ENCODE data around the gene UBE3B. TPM values are rescaled to one million over a fixed set of nuclear protein-coding genes. Genes with fewer than 3 reads are reported as not detected.

The UBE3B gene
- total and polyA plus RNA-seq, 4 experiments from 2014 or later = 24.0 to 58.1 (median 40.1) TPM

GRCh38 chr12:109535863-109536250, 58.4 kb downstream of the UBE3B start:
- intact Hi-C loops (cut with micrococcal nuclease) = no loop called here
- POLR2A ChIA-PET (ENCODE audit: partially characterized antibody) = no interaction called here
- H3K36me3 ChIP-seq (ENCODE audit: insufficient read depth, low read length) = peaks cover 5% of the 10 kb centered on the region
- H3K4me3 ChIP-seq (ENCODE audit: low read length in 2 of 2) = no peak overlapping the region
- H3K27me3 ChIP-seq (ENCODE audit: insufficient read depth, low read length) = no peaks in the 10 kb centered on the region
- CTCF ChIA-PET (ENCODE audit: partially characterized antibody) = no interaction called here
- H3K27me3 Mint-ChIP-seq = no peaks in the 10 kb centered on the region
- no peak overlapping the region for H3K27ac ChIP-seq (ENCODE audit: low read depth, low read length)
- H3K9me3 ChIP-seq (ENCODE audit: control insufficient read depth in 1 of 2, low read length in 2 of 2) = no peaks in the 10 kb centered on the region
- no peaks in the 10 kb centered on the region for H3K4me1 ChIP-seq (ENCODE audit: insufficient read depth, low read length)
- H3K4me3 Mint-ChIP-seq = no peak overlapping the region
- H3K4me1 Mint-ChIP-seq = no peaks in the 10 kb centered on the region
- peaks cover 20 to 33% of the 10 kb centered on the region in 2 donors for H3K36me3 Mint-ChIP-seq
- no peak overlapping the region for H3K27ac Mint-ChIP-seq
- no peak for DNase-seq
- H3K9me3 Mint-ChIP-seq = no peaks in the 10 kb centered on the region

- ChIA-PET POLR2A (ENCODE audit: partially characterized antibody) (no interaction called here), CTCF (ENCODE audit: partially characterized antibody) (no interaction called here)
- H3K9me3 ChIP-seq (ENCODE audit: control insufficient read depth in 1 of 2, low read length in 2 of 2) = no peaks in the 10 kb centered on the region
- DNase-seq = no peak
- intact Hi-C loops (cut with micrococcal nuclease) = no loop called here
- H3K4me1 ChIP-seq (ENCODE audit: insufficient read depth, low read length) = no peaks in the 10 kb centered on the region
- H3K27ac Mint-ChIP-seq = no peak overlapping the region
- H3K27ac ChIP-seq (ENCODE audit: low read depth, low read length) = no peak overlapping the region
- H3K27me3 Mint-ChIP-seq = no peaks in the 10 kb centered on the region
- H3K27me3 ChIP-seq (ENCODE audit: insufficient read depth, low read length) = no peaks in the 10 kb centered on the region
- peaks cover 2% of the 10 kb centered on the region for H3K36me3 ChIP-seq (ENCODE audit: insufficient read depth, low read length)
- peaks cover 11 to 23% of the 10 kb centered on the region in 2 donors for H3K36me3 Mint-ChIP-seq
- no peak overlapping the region for H3K4me3 Mint-ChIP-seq
- no peaks in the 10 kb centered on the region for H3K4me1 Mint-ChIP-seq
- no peak overlapping the region for H3K4me3 ChIP-seq (ENCODE audit: low read length in 2 of 2)
- no peaks in the 10 kb centered on the region for H3K9me3 Mint-ChIP-seq
Measured at GRCh38 chr12:109537136-109537535, 59.7 kb downstream of the UBE3B start.

GRCh38 chr12:109538191-109538863, 60.9 kb downstream of the UBE3B start:
- no peak overlapping the region for H3K27ac Mint-ChIP-seq
- no peaks in the 10 kb centered on the region for H3K9me3 Mint-ChIP-seq
- Histone ChIP-seq H3K36me3 (ENCODE audit: insufficient read depth, low read length) (no peaks in the 10 kb centered on the region), H3K4me1 (ENCODE audit: insufficient read depth, low read length) (no peaks in the 10 kb centered on the region), H3K4me3 (ENCODE audit: low read length in 2 of 2) (no peak overlapping the region), H3K27me3 (ENCODE audit: insufficient read depth, low read length) (no peaks in the 10 kb centered on the region), H3K27ac (ENCODE audit: low read depth, low read length) (no peak overlapping the region), H3K9me3 (ENCODE audit: control insufficient read depth in 1 of 2, low read length in 2 of 2) (no peaks in the 10 kb centered on the region)
- H3K4me1 Mint-ChIP-seq = no peaks in the 10 kb centered on the region
- no peak overlapping the region for H3K4me3 Mint-ChIP-seq
- ChIA-PET POLR2A (ENCODE audit: partially characterized antibody) (no interaction called here), CTCF (ENCODE audit: partially characterized antibody) (no interaction called here)
- intact Hi-C loops (cut with micrococcal nuclease) = no loop called here
- no peaks in the 10 kb centered on the region for H3K27me3 Mint-ChIP-seq
- H3K36me3 Mint-ChIP-seq = peaks cover 4 to 16% of the 10 kb centered on the region in 2 donors
- no peak for DNase-seq

GRCh38 chr12:109539508-109539907, 62.1 kb downstream of the UBE3B start:
- CTCF ChIA-PET (ENCODE audit: partially characterized antibody) = no interaction called here
- Histone ChIP-seq H3K36me3 (ENCODE audit: insufficient read depth, low read length) (no peaks in the 10 kb centered on the region), H3K4me1 (ENCODE audit: insufficient read depth, low read length) (peaks cover under 1% of the 10 kb centered on the region), H3K4me3 (ENCODE audit: low read length in 2 of 2) (no peak overlapping the region), H3K27ac (ENCODE audit: low read depth, low read length) (no peak overlapping the region), H3K9me3 (ENCODE audit: control insufficient read depth in 1 of 2, low read length in 2 of 2) (no peaks in the 10 kb centered on the region), H3K27me3 (ENCODE audit: insufficient read depth, low read length) (no peaks in the 10 kb centered on the region)
- H3K36me3 Mint-ChIP-seq = peaks cover 4 to 13% of the 10 kb centered on the region in 2 donors
- peaks cover 0 to 4% (median 1%) of the 10 kb centered on the region in 4 donors for H3K4me1 Mint-ChIP-seq
- intact Hi-C loops (cut with micrococcal nuclease) = no loop called here
- no peak overlapping the region for H3K27ac Mint-ChIP-seq
- no peak overlapping the region for H3K4me3 Mint-ChIP-seq
- POLR2A ChIA-PET (ENCODE audit: partially characterized antibody) = no interaction called here
- no peaks in the 10 kb centered on the region for H3K9me3 Mint-ChIP-seq
- H3K27me3 Mint-ChIP-seq = peaks cover 0 to 3% of the 10 kb centered on the region in 2 donors
- no peak for DNase-seq

GRCh38 chr12:109540526-109541412, 63.3 kb downstream of the UBE3B start:
- H3K36me3 ChIP-seq (ENCODE audit: insufficient read depth, low read length) = no peaks in the 10 kb centered on the region
- H3K27me3 Mint-ChIP-seq = peaks cover 0 to 3% of the 10 kb centered on the region in 2 donors
- H3K27ac ChIP-seq (ENCODE audit: low read depth, low read length) = no peak overlapping the region
- H3K9me3 ChIP-seq (ENCODE audit: control insufficient read depth in 1 of 2, low read length in 2 of 2) = no peaks in the 10 kb centered on the region
- H3K27me3 ChIP-seq (ENCODE audit: insufficient read depth, low read length) = no peaks in the 10 kb centered on the region
- CTCF ChIA-PET (ENCODE audit: partially characterized antibody) = no interaction called here
- no peaks in the 10 kb centered on the region for H3K9me3 Mint-ChIP-seq
- no peak overlapping the region for H3K4me3 ChIP-seq (ENCODE audit: low read length in 2 of 2)
- POLR2A ChIA-PET (ENCODE audit: partially characterized antibody) = no interaction called here
- H3K4me3 Mint-ChIP-seq = no peak overlapping the region
- intact Hi-C loops (cut with micrococcal nuclease) = no loop called here
- peaks cover 4% of the 10 kb centered on the region in 2 donors for H3K36me3 Mint-ChIP-seq
- H3K4me1 Mint-ChIP-seq = peaks cover 7 to 10% (median 10%) of the 10 kb centered on the region in 4 donors
- H3K27ac Mint-ChIP-seq = no peak overlapping the region
- DNase-seq = no peak
- peaks cover 9% of the 10 kb centered on the region for H3K4me1 ChIP-seq (ENCODE audit: insufficient read depth, low read length)

GRCh38 chr12:109541413-109541726, 63.9 kb downstream of the UBE3B start:
- Histone ChIP-seq H3K27me3 (ENCODE audit: insufficient read depth, low read length) (no peaks in the 10 kb centered on the region), H3K36me3 (ENCODE audit: insufficient read depth, low read length) (no peaks in the 10 kb centered on the region), H3K4me3 (ENCODE audit: low read length in 2 of 2) (no peak overlapping the region), H3K9me3 (ENCODE audit: control insufficient read depth in 1 of 2, low read length in 2 of 2) (no peaks in the 10 kb centered on the region), H3K4me1 (ENCODE audit: insufficient read depth, low read length) (peaks cover 9% of the 10 kb centered on the region), H3K27ac (ENCODE audit: low read depth, low read length) (no peak overlapping the region)
- no peak overlapping the region for H3K27ac Mint-ChIP-seq
- intact Hi-C loops (cut with micrococcal nuclease) = no loop called here
- no peak for DNase-seq
- peaks cover 2 to 4% of the 10 kb centered on the region in 2 donors for H3K36me3 Mint-ChIP-seq
- POLR2A ChIA-PET (ENCODE audit: partially characterized antibody) = no interaction called here
- no peak overlapping the region for H3K4me3 Mint-ChIP-seq
- CTCF ChIA-PET (ENCODE audit: partially characterized antibody) = no interaction called here
- H3K4me1 Mint-ChIP-seq = peaks cover 7 to 10% (median 10%) of the 10 kb centered on the region in 4 donors
- H3K9me3 Mint-ChIP-seq = no peaks in the 10 kb centered on the region
- peaks cover 0 to 3% of the 10 kb centered on the region in 2 donors for H3K27me3 Mint-ChIP-seq

GRCh38 chr12:109542014-109542413, 64.6 kb downstream of the UBE3B start:
- peaks cover 9% of the 10 kb centered on the region for H3K4me1 ChIP-seq (ENCODE audit: insufficient read depth, low read length)
- POLR2A ChIA-PET (ENCODE audit: partially characterized antibody) = no interaction called here
- H3K9me3 Mint-ChIP-seq = no peaks in the 10 kb centered on the region
- no peak overlapping the region for H3K4me3 Mint-ChIP-seq
- no peaks in the 10 kb centered on the region for H3K36me3 Mint-ChIP-seq
- H3K27ac ChIP-seq (ENCODE audit: low read depth, low read length) = no peak overlapping the region
- CTCF ChIA-PET (ENCODE audit: partially characterized antibody) = no interaction called here
- intact Hi-C loops (cut with micrococcal nuclease) = no loop called here
- H3K9me3 ChIP-seq (ENCODE audit: control insufficient read depth in 1 of 2, low read length in 2 of 2) = no peaks in the 10 kb centered on the region
- DNase-seq = no peak
- H3K4me3 ChIP-seq (ENCODE audit: low read length in 2 of 2) = no peak overlapping the region
- H3K4me1 Mint-ChIP-seq = peaks cover 7 to 10% (median 10%) of the 10 kb centered on the region in 4 donors
- no peaks in the 10 kb centered on the region for H3K27me3 ChIP-seq (ENCODE audit: insufficient read depth, low read length)
- peaks cover 0 to 3% of the 10 kb centered on the region in 2 donors for H3K27me3 Mint-ChIP-seq
- H3K27ac Mint-ChIP-seq = no peak overlapping the region
- no peaks in the 10 kb centered on the region for H3K36me3 ChIP-seq (ENCODE audit: insufficient read depth, low read length)

All from CD4-positive, alpha-beta memory T cell (primary cell).